Adipocyte (in vitro differentiated cells): ENCODE measurements around the gene PCDHB5.
"Not testable (repeated sequence)": the region's sequence is repeated elsewhere in the genome, so short reads cannot be mapped to it uniquely, and the experiment has no call there.

Source experiments
- DNase-seq: peaks from one replicate; pipeline ENCODE4 v3.0.0-alpha.2; 2015; ENCODE audit warnings: low read depth
- H3K27me3 ChIP-seq: replicated peaks from 2 replicates; pipeline ENCODE4 v1.7.0; 2013; ENCODE audit warnings: mild to moderate bottlenecking, low read length, moderate library complexity; ENCODE audit not compliant: control insufficient read depth, insufficient read depth
- H3K36me3 ChIP-seq: 2 replicates; pipeline ENCODE4 v1.7.0; 2013; ENCODE audit warnings: low read length, mild to moderate bottlenecking, moderate library complexity; ENCODE audit not compliant: control insufficient read depth, insufficient read depth, severe bottlenecking
- H3K4me1 ChIP-seq: 2 replicates; pipeline ENCODE4 v1.7.0; 2013; ENCODE audit warnings: mild to moderate bottlenecking, low read length, moderate library complexity; ENCODE audit not compliant: control insufficient read depth, insufficient read depth
- H3K4me3 ChIP-seq: 2 replicates; pipeline ENCODE4 v1.7.0; 2013; ENCODE audit warnings: mild to moderate bottlenecking, low read length, moderate library complexity
- H3K9ac ChIP-seq: 2 replicates; pipeline ENCODE4 v1.7.0; 2013; ENCODE audit warnings: mild to moderate bottlenecking, low read length, moderate library complexity
- H3K9me3 ChIP-seq: 2 replicates; pipeline ENCODE4 v1.7.0; 2013; ENCODE audit warnings: mild to moderate bottlenecking, low read length, moderate library complexity; ENCODE audit not compliant: control insufficient read depth

Gene PCDHB5

GRCh38 chr5:141135030-141135717 is at the start of gene PCDHB5:
TSS of gene PCDHB5 (plus strand) at chr5:141135206. CDS start at chr5:141135435, 229 bp downstream.
- DNase-seq, result peak; percentile 19
- H3K4me1 ChIP-seq, result no peaks in the 10 kb centered on the region
- no peaks in the 10 kb centered on the region for H3K27me3 ChIP-seq
- H3K36me3 ChIP-seq, result no peaks in the 10 kb centered on the region
- H3K9ac ChIP-seq, result peak within 1 kb of the TSS; percentile 49
- peak within 1 kb of the TSS; percentile 78 for H3K4me3 ChIP-seq
- peaks cover 31% of the 10 kb centered on the region for H3K9me3 ChIP-seq

- Histone ChIP-seq H3K27me3 (no peaks in the 10 kb centered on the region), H3K36me3 (no peaks in the 10 kb centered on the region), H3K4me3 (peak within 1 kb of the TSS; percentile 82), H3K9me3 (peaks cover 20% of the 10 kb centered on the region), H3K9ac (peak within 1 kb of the TSS; percentile 72), H3K4me1 (no peaks in the 10 kb centered on the region)
- DNase-seq, result peak; percentile 44
Measured at GRCh38 chr5:141094481-141095262, 40.3 kb upstream of the PCDHB5 start, which contains the start of gene PCDHB2. TSS of gene PCDHB2 (plus strand) at chr5:141094615. CDS start at chr5:141094791, 176 bp downstream.

DNA sequence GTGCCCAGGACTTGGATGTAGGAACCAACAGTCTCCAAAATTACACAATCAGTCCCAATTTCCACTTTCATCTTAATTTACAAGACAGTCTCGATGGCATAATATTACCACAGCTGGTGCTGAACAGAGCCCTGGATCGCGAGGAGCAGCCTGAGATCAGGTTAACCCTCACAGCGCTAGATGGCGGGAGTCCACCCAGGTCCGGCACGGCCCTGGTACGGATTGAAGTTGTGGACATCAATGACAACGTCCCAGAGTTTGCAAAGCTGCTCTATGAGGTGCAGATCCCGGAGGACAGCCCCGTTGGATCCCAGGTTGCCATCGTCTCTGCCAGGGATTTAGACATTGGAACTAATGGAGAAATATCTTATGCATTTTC is 39.8 kb upstream of the PCDHB5 start:
- Histone ChIP-seq H3K36me3 (no peaks in the 10 kb centered on the region), H3K27me3 (no peaks in the 10 kb centered on the region), H3K9me3 (peaks cover 21% of the 10 kb centered on the region), H3K4me1 (no peaks in the 10 kb centered on the region), H3K4me3 (peak overlapping the region; percentile 82), H3K9ac (peak overlapping the region; percentile 72)
- no peak for DNase-seq

DNA sequence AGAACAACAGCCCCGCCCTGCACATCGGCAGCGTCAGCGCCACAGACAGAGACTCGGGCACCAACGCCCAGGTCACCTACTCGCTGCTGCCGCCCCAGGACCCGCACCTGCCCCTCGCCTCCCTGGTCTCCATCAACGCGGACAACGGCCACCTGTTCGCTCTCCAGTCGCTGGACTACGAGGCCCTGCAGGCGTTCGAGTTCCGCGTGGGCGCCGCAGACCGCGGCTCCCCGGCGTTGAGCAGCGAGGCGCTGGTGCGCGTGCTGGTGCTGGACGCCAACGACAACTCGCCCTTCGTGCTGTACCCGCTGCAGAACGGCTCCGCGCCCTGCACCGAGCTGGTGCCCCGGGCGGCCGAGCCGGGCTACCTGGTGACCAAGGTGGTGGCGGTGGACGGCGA is 38.8 kb upstream of the PCDHB5 start:
- H3K27me3 ChIP-seq, DNase-seq, H3K4me1 ChIP-seq, H3K9ac ChIP-seq, H3K4me3 ChIP-seq, H3K36me3 ChIP-seq: not testable (repeated sequence)
- peaks cover 31% of the 10 kb centered on the region for H3K9me3 ChIP-seq

DNA sequence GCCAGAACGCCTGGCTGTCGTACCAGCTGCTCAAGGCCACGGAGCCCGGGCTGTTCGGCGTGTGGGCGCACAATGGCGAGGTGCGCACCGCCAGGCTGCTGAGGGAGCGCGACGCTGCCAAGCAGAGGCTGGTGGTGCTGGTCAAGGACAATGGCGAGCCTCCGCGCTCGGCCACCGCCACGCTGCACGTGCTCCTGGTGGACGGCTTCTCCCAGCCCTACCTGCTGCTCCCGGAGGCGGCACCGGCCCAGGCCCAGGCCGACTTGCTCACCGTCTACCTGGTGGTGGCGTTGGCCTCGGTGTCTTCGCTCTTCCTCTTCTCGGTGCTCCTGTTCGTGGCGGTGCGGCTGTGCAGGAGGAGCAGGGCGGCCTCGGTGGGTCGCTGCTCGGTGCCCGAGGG is 38.4 kb upstream of the PCDHB5 start:
- not testable (repeated sequence) for H3K36me3 ChIP-seq, H3K9ac ChIP-seq, H3K4me3 ChIP-seq, H3K27me3 ChIP-seq, H3K4me1 ChIP-seq, DNase-seq
- peaks cover 32% of the 10 kb centered on the region for H3K9me3 ChIP-seq

DNA sequence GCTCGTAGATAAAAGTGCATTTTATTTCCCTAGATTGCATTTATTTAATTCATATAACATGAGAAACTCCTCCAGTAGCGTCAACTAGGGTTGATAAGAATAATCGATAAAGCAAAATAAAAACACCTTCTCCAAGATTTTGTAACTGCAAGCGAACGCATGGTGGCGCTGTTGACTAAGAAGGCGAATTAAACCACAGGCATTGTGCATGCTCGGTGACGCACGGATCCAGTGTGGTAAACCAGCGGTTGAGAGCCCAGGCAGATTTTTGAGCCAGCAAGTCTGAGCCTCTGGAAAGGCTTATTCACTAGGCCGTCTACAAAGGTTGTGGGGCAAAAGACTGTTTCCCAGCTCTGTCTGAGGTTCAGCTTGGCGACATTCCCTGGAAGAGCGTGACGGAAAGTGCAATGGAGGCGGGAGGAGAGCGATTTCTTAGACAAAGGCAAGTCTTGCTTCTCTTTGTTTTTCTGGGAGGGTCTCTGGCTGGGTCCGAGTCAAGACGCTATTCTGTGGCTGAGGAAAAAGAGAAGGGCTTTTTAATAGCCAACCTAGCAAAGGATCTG is 34.7 kb upstream of the PCDHB5 start, which contains the start of gene PCDHB3:
TSS of gene PCDHB3 (plus strand) at position 231 of the 563 bp plus-strand sequence. CDS start at position 408, 177 bp downstream.
- Histone ChIP-seq H3K4me1 (no peaks in the 10 kb centered on the region), H3K4me3 (peak within 1 kb of the TSS; percentile 71), H3K36me3 (no peaks in the 10 kb centered on the region), H3K9ac (peak within 1 kb of the TSS; percentile 16), H3K9me3 (peaks cover 21% of the 10 kb centered on the region), H3K27me3 (no peaks in the 10 kb centered on the region)
- DNase-seq, result peak; percentile 52

DNA sequence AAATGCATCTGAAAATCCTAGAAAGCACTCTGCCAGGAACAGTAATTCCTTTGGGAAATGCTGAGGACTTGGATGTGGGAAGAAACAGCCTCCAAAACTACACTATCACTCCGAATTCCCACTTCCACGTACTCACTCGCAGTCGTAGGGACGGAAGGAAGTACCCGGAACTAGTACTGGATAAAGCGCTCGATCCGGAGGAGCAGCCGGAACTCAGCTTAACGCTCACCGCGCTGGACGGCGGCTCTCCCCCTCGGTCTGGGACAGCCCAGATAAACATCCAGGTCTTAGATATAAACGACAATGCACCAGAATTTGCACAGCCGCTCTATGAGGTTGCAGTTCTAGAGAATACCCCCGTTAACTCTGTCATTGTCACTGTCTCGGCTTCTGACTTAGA is 33.9 kb upstream of the PCDHB5 start:
- no peaks in the 10 kb centered on the region for H3K36me3 ChIP-seq
- H3K27me3 ChIP-seq, result no peaks in the 10 kb centered on the region
- H3K9ac ChIP-seq, result no peak overlapping the region
- peak overlapping the region; percentile 71 for H3K4me3 ChIP-seq
- DNase-seq, result no peak
- no peaks in the 10 kb centered on the region for H3K4me1 ChIP-seq
- peaks cover 16% of the 10 kb centered on the region for H3K9me3 ChIP-seq

DNA sequence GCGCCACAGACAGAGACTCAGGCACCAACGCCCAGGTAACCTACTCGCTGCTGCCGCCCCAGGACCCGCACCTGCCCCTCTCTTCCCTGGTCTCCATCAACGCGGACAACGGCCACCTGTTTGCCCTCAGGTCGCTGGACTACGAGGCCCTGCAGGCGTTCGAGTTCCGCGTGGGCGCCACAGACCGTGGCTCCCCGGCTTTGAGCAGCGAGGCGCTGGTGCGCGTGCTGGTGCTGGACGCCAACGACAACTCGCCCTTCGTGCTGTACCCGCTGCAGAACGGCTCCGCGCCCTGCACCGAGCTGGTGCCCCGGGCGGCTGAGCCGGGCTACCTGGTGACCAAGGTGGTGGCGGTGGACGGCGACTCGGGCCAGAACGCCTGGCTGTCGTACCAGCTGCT is 32.9 kb upstream of the PCDHB5 start:
- peaks cover 16% of the 10 kb centered on the region for H3K9me3 ChIP-seq
- not testable (repeated sequence) for H3K9ac ChIP-seq, H3K36me3 ChIP-seq

DNA sequence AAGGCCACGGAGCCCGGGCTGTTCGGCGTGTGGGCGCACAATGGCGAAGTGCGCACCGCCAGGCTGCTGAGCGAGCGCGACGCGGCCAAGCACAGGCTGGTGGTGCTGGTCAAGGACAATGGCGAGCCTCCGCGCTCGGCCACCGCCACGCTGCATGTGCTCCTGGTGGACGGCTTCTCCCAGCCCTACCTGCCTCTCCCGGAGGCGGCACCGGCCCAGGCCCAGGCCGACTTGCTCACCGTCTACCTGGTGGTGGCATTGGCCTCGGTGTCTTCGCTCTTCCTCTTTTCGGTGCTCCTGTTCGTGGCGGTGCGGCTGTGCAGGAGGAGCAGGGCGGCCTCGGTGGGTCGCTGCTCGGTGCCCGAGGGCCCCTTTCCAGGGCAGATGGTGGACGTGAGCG is 32.5 kb upstream of the PCDHB5 start:
- DNase-seq, H3K4me3 ChIP-seq, H3K27me3 ChIP-seq, H3K36me3 ChIP-seq, H3K9ac ChIP-seq, H3K4me1 ChIP-seq: not testable (repeated sequence)
- peaks cover 16% of the 10 kb centered on the region for H3K9me3 ChIP-seq

More for the DNA sequence above, 32.9 kb upstream of the PCDHB5 start:
- not testable (repeated sequence) for H3K4me3 ChIP-seq, DNase-seq, H3K4me1 ChIP-seq, H3K27me3 ChIP-seq

GRCh38 chr5:141105350-141105749 is 29.7 kb upstream of the PCDHB5 start:
- DNase-seq, result no peak
- Histone ChIP-seq H3K9ac (no peak overlapping the region), H3K27me3 (no peaks in the 10 kb centered on the region), H3K4me3 (no peak overlapping the region), H3K4me1 (no peaks in the 10 kb centered on the region), H3K36me3 (no peaks in the 10 kb centered on the region), H3K9me3 (peaks cover 16% of the 10 kb centered on the region)

DNA sequence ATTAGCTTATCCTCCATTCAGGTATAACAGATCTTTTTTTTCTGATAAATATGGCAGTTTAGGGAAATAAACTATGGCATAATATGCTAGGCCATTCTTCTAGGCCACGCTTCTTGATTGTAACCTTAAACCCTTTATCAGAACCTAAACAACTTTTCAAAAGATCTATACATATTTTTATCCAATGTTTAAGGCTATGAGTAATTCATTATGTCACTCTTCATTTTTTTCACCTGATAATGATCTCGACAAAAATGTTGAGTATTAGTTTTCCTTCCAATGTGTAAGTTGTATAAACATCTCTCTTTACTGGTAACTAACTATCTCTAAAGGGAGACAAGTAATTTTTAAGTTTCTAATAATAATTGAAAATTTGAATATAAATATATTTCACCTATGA is 15.8 kb upstream of the PCDHB5 start:
- Histone ChIP-seq H3K9me3 (peaks cover 34% of the 10 kb centered on the region), H3K4me3 (no peak overlapping the region), H3K4me1 (no peaks in the 10 kb centered on the region), H3K36me3 (no peaks in the 10 kb centered on the region), H3K9ac (no peak overlapping the region), H3K27me3 (no peaks in the 10 kb centered on the region)
- DNase-seq, result no peak
